ENCODE results near the gene GPRC5D.
A peak's percentile ranks its signal among the peaks of the same experiment; 100 is the strongest.

Gene GPRC5D

GRCh38 chr12:12934556-12934955 is 17.4 kb downstream of the GPRC5D start:
- H3K27ac Mint-ChIP-seq = no peak overlapping the region
- no peaks in the 10 kb centered on the region for H3K9me3 Mint-ChIP-seq
- no peak overlapping the region for H3K4me3 Mint-ChIP-seq
- no peaks in the 10 kb centered on the region for H3K4me1 Mint-ChIP-seq (ENCODE audit: low read depth)
- peaks cover 6% of the 10 kb centered on the region for H3K27me3 Mint-ChIP-seq (ENCODE audit: low read depth)
- H3K36me3 Mint-ChIP-seq (ENCODE audit: low read depth) = no peaks in the 10 kb centered on the region

- Mint-ChIP-seq H3K27ac (no peak overlapping the region), H3K4me3 (no peak overlapping the region), H3K9me3 (no peaks in the 10 kb centered on the region), H3K27me3 (ENCODE audit: low read depth) (peaks cover 6% of the 10 kb centered on the region), H3K36me3 (ENCODE audit: low read depth) (no peaks in the 10 kb centered on the region), H3K4me1 (ENCODE audit: low read depth) (no peaks in the 10 kb centered on the region)
Observed at GRCh38 chr12:12933742-12934141, 18.2 kb downstream of the GPRC5D start.

DNA sequence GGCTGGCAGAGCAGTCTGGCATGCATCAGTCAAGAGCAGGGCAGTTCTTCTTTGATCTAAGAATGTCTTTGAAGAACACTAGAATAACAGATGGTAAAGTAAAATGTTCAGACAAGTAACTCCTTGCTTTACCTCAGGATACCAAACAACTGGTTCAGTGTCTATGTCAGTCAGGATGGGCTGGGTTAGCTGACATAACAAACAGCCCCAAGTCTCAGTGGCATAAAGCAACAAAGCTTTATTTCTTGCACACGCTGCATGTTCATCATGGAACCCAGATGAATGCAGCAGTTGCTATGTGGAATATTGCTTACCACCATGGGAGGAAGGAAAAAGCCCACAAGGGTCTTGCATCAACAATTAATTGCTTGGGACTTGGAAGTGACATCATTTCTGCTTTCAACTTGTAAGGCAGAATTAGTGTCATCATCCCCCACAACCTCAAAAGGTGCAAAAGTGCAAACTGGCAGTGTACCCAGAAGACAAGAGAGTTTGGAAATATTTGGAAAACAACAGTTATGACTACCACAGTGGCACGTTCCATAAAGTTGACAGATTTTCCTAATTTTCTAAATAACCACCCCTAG is 21.2 kb downstream of the GPRC5D start:
- Mint-ChIP-seq H3K27me3 (ENCODE audit: low read depth) (peaks cover 3% of the 10 kb centered on the region), H3K27ac (no peak overlapping the region), H3K4me3 (no peak overlapping the region), H3K9me3 (no peaks in the 10 kb centered on the region), H3K4me1 (ENCODE audit: low read depth) (no peaks in the 10 kb centered on the region), H3K36me3 (ENCODE audit: low read depth) (no peaks in the 10 kb centered on the region)

DNA sequence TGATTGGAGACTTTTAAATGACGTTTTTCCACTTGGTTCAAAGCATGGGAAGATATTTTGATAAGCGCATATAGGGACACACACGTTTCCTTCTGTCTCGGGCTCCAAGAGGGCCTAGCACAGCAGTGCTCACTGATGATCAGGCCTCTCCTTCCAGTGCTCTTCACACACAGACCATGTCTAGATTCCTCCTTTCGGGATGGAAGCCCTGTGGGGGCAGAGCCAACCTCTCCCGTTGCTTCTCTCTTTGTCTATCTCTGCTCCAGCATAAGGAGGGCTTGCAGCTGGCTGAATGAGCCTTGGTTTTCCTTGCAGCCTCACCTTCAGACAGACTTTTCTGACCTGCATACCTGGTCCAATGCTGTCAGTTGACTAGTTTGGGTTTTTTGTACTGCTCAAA is 22.3 kb downstream of the GPRC5D start:
- Mint-ChIP-seq H3K4me1 (ENCODE audit: low read depth) (no peaks in the 10 kb centered on the region), H3K27me3 (ENCODE audit: low read depth) (peaks cover 8% of the 10 kb centered on the region), H3K27ac (no peak overlapping the region)

DNA sequence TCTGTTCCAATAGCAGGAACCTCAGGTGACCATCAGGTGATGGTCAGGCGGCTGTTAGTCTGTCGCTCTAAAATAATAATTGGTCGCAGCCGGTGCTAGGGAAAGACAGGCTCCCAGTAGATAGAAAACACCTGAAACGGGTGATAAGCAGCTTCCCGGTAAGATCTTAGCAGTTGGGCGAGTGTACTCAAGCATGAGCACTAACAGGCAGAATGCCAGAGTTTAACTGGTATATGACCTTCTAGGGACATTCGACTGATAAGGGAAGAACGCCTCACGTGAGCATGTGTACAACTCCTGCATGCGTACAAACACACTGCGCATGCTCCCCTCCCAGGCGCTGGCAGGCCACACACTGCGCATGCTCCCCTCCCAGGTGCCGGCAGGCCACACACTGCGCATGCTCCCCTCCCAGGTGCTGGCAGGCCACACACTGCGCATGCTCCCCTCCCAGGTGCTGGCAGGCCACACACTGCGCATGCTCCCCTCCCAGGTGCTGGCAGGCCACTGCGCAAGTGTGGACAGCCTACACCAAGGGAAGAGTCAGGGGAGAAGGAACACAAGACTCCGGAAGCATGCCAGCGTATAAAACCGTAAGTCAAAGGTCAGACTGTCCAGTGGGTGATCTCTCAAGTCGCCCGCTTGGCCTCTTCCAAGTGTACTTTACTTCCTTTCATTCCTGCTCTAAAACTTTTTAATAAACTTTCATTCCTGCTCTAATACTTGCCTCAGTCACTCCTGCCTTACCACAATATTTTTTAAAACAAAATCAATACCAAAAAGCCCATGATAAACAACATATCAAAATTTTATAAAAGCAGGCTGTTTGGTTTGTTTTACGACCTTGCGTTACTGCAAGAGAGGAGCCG is 24.5 kb downstream of the GPRC5D start:
- no peaks in the 10 kb centered on the region for H3K9me3 Mint-ChIP-seq
- H3K36me3 Mint-ChIP-seq (ENCODE audit: low read depth) = no peaks in the 10 kb centered on the region
- peaks cover 8% of the 10 kb centered on the region for H3K27me3 Mint-ChIP-seq (ENCODE audit: low read depth)
- H3K27ac Mint-ChIP-seq = no peak overlapping the region
- H3K4me1 Mint-ChIP-seq (ENCODE audit: low read depth) = no peaks in the 10 kb centered on the region
- peak overlapping the region; percentile 42 for H3K4me3 Mint-ChIP-seq

More for the DNA sequence above, 22.3 kb downstream of the GPRC5D start:
- Mint-ChIP-seq H3K4me3 (no peak overlapping the region), H3K36me3 (ENCODE audit: low read depth) (no peaks in the 10 kb centered on the region), H3K9me3 (no peaks in the 10 kb centered on the region)

- H3K9me3 Mint-ChIP-seq = no peaks in the 10 kb centered on the region
- H3K4me3 Mint-ChIP-seq = no peak overlapping the region
- no peak overlapping the region for H3K27ac Mint-ChIP-seq
- H3K4me1 Mint-ChIP-seq (ENCODE audit: low read depth) = no peaks in the 10 kb centered on the region
- H3K27me3 Mint-ChIP-seq (ENCODE audit: low read depth) = peaks cover 8% of the 10 kb centered on the region
- no peaks in the 10 kb centered on the region for H3K36me3 Mint-ChIP-seq (ENCODE audit: low read depth)
Observed at GRCh38 chr12:12926571-12927071, 25.3 kb downstream of the GPRC5D start.

GRCh38 chr12:12925388-12925787 is 26.6 kb downstream of the GPRC5D start:
- Mint-ChIP-seq H3K4me3 (no peak overlapping the region), H3K36me3 (ENCODE audit: low read depth) (no peaks in the 10 kb centered on the region), H3K9me3 (no peaks in the 10 kb centered on the region), H3K4me1 (ENCODE audit: low read depth) (no peaks in the 10 kb centered on the region), H3K27ac (no peak overlapping the region), H3K27me3 (ENCODE audit: low read depth) (peaks cover 5% of the 10 kb centered on the region)

DNA sequence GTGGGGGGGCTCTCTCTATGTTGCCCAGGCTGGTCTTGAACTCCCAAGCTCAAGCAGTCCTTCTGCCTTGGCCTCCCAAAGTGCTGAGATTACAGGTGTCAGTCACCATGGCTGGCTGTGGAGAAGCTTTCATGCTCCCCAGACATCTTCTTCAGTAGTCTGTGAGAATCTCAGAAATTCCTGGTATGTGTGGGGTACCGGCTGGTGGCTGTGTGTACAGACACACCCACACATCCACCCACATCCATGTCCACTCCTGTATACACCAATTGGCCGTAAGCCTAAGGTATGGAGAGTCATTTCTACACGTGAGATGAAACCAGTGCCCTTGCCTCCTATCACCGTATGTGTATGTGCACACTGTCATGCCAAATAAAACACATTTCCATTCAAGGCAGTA is 27.8 kb downstream of the GPRC5D start:
- Mint-ChIP-seq H3K4me3 (no peak overlapping the region), H3K9me3 (no peaks in the 10 kb centered on the region), H3K36me3 (ENCODE audit: low read depth) (no peaks in the 10 kb centered on the region), H3K27me3 (ENCODE audit: low read depth) (peaks cover 5% of the 10 kb centered on the region), H3K4me1 (ENCODE audit: low read depth) (no peaks in the 10 kb centered on the region), H3K27ac (no peak overlapping the region)

- H3K9me3 Mint-ChIP-seq = no peaks in the 10 kb centered on the region
- H3K27ac Mint-ChIP-seq = no peak overlapping the region
- H3K4me3 Mint-ChIP-seq = no peak overlapping the region
- H3K36me3 Mint-ChIP-seq (ENCODE audit: low read depth) = no peaks in the 10 kb centered on the region
- H3K27me3 Mint-ChIP-seq (ENCODE audit: low read depth) = peaks cover 5% of the 10 kb centered on the region
- no peaks in the 10 kb centered on the region for H3K4me1 Mint-ChIP-seq (ENCODE audit: low read depth)
Observed at GRCh38 chr12:12922978-12923377, 29.0 kb downstream of the GPRC5D start.

- no peaks in the 10 kb centered on the region for H3K9me3 Mint-ChIP-seq
- H3K4me3 Mint-ChIP-seq = no peak overlapping the region
- no peak overlapping the region for H3K27ac Mint-ChIP-seq
- H3K27me3 Mint-ChIP-seq (ENCODE audit: low read depth) = peaks cover 5% of the 10 kb centered on the region
- no peaks in the 10 kb centered on the region for H3K36me3 Mint-ChIP-seq (ENCODE audit: low read depth)
- H3K4me1 Mint-ChIP-seq (ENCODE audit: low read depth) = no peaks in the 10 kb centered on the region
Observed at GRCh38 chr12:12922191-12922616, 29.8 kb downstream of the GPRC5D start.

DNA sequence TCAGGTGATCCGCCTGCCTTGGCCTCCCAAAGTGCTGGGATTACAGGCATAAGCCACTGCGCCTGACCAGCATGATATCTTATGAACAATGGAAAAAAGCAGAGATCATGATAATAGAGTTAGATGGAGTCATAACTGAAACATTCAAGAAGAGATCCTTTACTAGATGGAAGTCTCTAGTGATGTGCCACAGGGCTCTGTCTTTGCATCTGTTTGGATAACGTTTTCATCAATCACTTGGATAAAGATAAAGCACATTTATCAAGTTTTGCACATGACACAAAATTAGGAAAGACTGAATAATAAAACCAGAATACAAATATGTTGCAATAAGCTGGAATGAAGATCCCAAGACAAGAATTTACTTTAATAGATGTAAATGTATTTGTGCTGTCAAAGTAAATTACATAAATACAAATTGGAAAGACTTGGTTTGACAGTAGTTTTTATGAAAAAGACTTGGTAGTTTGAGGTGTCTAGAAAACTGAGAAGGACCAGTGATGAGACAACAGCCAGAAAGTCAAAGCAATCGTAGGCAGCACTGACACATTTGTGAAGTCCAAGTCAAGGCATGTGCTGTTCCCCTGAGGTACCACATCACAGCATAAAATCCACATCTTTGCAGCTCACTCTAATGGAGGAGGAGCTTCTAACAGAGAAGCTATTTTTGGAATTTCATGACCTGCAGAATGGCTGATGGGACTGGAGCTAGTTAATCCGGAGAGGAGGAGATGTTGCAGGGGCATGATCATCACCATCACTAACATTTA is 32.1 kb downstream of the GPRC5D start:
- H3K27ac Mint-ChIP-seq = no peak overlapping the region
- peaks cover 12% of the 10 kb centered on the region for H3K27me3 Mint-ChIP-seq (ENCODE audit: low read depth)
- H3K36me3 Mint-ChIP-seq (ENCODE audit: low read depth) = no peaks in the 10 kb centered on the region
- no peaks in the 10 kb centered on the region for H3K9me3 Mint-ChIP-seq
- H3K4me1 Mint-ChIP-seq (ENCODE audit: low read depth) = peaks cover 6% of the 10 kb centered on the region
- H3K4me3 Mint-ChIP-seq = no peak overlapping the region

DNA sequence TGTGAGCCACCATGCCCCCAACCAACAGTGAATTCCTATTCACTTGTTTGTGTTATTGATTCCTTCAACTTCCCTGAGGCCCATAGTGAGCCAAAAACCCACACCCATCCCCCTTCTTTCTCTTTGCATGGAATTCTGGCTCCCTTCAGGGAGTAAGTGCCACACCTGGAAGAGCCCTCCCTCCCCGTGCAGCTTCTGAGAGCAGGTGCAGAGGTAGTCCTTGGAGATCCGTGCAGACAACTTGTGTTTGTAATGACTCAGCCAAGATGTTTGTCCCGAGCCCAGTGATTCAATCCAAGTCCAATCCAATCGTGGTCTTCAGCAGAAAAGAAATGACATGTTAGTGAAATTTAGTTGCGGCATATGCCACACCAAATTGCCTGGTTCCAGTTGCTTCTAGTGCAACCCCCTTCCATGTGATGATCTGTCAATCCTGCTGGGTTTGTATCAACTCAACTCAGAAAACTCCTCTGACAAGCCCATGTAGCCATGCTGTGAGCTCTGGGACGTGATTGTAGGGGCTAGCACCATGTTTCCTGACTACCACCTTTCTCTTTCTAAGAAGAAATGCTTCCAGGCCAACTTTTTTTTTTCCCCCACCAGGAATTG is 33.1 kb downstream of the GPRC5D start:
- Mint-ChIP-seq H3K27me3 (ENCODE audit: low read depth) (peaks cover 12% of the 10 kb centered on the region), H3K9me3 (no peaks in the 10 kb centered on the region), H3K27ac (no peak overlapping the region), H3K4me3 (no peak overlapping the region), H3K4me1 (ENCODE audit: low read depth) (peaks cover 6% of the 10 kb centered on the region), H3K36me3 (ENCODE audit: low read depth) (no peaks in the 10 kb centered on the region)

- no peak overlapping the region for H3K4me3 Mint-ChIP-seq
- H3K27ac Mint-ChIP-seq = no peak overlapping the region
- H3K36me3 Mint-ChIP-seq (ENCODE audit: low read depth) = no peaks in the 10 kb centered on the region
- peaks cover 6% of the 10 kb centered on the region for H3K4me1 Mint-ChIP-seq (ENCODE audit: low read depth)
- peaks cover 12% of the 10 kb centered on the region for H3K27me3 Mint-ChIP-seq (ENCODE audit: low read depth)
- no peaks in the 10 kb centered on the region for H3K9me3 Mint-ChIP-seq
Observed at GRCh38 chr12:12917517-12917916, 34.5 kb downstream of the GPRC5D start.

All from T-helper 1 cell treated with Interleukin-12 subunit alpha and Interleukin-12 subunit beta and Interleukin-4 antibody, amounts not matched to agents 30 μg/mL and 1 μg/mL, for 36 hours (primary cell).